Activated CD8-positive, alpha-beta memory T cell treated with anti-CD3 and anti-CD28 coated beads, Interleukin-2, amount 50 U/mL, for 1 hour (primary cell): ENCODE data around the gene HAUS8.

Source experiments
- DNase-seq: peaks from one replicate; pipeline ENCODE4 v3.0.0-alpha.2; 2020; ENCODE audit errors: extremely low read depth

HAUS8 gene

GRCh38 chr19:17075864-17076542 is 751 bp upstream of the HAUS8 start:
- DNase-seq, result no peak

GRCh38 chr19:17074634-17075034 is 618 bp downstream of the HAUS8 start:
- DNase-seq, result no peak

DNA sequence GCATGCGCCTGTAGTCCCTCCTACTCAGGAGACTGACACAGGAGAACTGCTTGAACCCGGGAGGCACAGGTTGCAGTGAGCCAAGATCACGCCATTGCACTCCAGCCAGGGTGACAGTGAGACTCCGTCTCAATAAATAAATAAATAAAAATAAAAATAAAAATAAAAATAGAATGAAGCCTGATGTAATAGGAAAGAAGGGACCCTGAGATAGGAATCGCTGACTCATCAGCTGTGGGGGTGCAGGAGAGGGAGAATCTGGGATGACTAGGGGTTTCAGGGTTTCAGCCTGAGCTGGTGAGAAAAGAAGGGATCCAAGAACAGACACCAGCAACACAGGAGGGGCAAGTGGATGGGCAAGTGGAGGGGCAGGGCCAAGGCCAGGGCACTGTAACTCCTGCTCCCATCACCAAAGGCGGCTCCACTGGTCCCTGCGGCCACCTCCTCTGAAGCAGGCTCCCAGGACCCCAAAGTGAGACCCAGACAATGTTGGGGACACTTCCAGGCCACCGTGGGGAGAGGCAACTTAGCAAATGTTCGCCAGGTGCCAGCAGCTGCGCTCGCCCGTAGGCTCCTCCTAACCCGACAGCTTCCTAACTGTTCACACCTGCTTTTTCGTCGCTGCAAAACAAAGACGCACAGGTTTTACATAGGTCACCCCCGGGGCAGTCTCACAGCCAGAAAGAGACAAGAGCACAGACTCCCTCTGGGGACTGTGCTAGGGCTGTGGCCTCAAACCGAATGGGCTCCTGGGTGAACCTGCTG is 1.2 kb downstream of the HAUS8 start:
- no peak for DNase-seq

DNA sequence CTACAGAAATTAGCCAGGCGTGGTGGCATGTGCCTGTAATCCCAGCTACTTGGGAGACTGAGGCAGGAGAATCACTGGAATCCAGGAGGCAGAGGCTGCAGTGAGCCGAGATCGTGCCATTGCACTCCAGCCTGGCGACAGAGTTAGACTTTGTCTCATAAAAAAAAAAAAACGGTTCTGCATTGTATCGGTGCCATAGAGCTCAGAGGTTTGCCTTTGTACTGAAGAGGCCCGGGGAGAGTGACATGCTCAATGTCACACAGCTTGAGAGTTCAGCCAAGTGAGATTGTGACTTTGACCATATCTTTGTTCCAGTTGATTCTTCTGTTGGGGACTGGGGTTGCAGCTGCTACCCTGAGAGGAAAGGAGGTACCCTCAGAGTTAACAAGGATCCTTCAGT is 4.3 kb downstream of the HAUS8 start:
- no peak for DNase-seq

DNA sequence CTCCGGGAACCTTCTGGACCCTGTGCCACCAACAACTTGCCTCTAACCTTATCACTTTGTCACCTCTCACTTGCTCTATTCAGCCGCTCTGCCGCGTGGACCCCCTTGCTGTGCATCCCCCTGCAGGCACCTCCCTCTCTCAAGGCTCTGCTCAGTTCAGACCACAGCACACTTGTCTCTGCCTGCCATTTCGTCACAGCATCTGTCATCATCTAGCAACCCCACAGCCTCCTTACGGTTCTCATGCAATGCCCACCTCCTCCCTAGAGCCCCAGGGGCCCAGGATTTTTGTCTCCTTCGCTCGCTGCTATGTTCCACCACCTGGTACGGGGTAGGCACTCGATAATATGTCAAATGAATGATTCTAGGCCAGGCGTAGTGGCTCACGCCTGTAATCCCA is 4.8 kb downstream of the HAUS8 start:
- no peak for DNase-seq

DNA sequence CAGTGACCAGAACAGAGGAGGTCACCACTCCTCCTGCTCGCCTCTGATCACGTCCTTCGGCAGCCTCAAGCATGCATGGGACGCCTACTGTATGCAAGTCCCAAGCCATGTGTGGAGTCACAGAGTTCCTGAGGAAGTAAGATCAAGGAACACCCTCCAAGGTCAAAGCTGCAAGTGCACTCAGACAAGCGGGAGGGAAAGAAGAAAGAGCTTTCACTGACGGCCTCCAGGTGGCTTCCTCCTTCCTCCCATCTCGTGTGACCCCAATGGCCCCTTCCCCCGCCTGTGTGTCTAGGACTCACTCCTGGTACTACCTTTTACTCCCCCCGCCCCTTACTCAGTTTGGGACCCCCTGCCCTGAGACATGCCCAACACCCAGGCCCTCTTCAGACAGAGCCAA is 6.1 kb downstream of the HAUS8 start:
- no peak for DNase-seq

GRCh38 chr19:17063428-17063827 is 11.8 kb downstream of the HAUS8 start:
- DNase-seq, result no peak

DNA sequence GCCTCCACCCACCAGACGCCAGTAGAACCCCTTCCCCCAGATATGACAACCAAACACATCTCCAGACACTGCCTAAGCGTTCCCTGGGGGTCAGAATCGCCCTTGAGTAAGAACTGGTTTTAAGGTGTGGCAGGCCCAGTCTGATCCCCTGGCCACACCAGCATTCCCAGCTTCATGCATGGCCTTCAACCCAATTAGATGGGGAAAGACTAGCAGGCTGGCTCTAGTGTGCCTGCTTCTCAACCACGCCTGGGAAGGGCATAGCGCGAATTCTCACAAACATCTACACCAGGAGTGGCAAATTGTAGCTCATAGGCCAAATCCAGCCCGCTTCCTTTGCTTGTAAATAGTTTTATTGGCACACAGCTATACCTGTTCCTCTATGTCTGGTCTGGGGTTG is 13.6 kb downstream of the HAUS8 start:
- DNase-seq, result no peak

- no peak for DNase-seq
Measured at GRCh38 chr19:17061205-17061604, 14.0 kb downstream of the HAUS8 start.

DNA sequence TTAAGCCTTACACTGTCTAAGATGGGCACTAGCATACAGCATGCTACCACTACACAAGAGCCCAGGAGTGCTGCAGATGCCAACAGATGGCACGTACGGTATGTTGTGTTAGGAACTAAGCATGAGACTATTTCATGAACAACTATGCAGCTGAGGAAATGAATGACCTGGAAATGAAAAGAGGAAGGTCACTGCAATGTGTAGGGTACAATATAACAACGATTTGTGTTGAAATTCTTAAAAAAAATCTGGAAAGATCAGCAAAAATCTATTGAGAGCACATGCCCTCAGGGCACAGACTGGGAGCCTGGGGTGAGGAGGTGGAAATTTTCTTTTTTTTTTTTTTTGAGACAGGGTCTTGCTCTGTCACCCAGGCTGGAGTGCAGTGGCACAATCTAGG is 14.4 kb downstream of the HAUS8 start:
- DNase-seq, result no peak

- DNase-seq, result no peak
Measured at GRCh38 chr19:17058236-17058635, 17.0 kb downstream of the HAUS8 start.

GRCh38 chr19:17055636-17056035 is 19.6 kb downstream of the HAUS8 start:
- DNase-seq, result no peak

DNA sequence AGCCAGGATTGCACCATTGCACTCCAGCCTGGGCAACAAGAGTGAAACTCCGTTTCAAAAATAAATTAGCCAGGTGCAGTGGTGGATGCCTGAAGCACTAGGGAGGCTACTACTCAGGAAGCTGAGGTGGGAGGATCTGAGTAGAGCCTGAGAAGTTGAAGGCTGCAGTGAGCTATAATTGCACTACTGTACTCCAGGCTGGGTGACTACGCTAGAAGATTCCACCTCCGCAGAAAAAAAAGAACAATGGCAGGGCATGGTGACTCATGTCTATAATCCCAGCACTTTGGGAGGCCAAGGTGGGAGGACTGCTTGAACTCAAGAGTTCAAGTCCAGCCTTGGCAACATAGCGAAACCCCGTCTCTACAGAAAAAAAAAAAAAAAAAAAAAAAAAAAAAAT is 20.5 kb downstream of the HAUS8 start:
- DNase-seq, result no peak

DNA sequence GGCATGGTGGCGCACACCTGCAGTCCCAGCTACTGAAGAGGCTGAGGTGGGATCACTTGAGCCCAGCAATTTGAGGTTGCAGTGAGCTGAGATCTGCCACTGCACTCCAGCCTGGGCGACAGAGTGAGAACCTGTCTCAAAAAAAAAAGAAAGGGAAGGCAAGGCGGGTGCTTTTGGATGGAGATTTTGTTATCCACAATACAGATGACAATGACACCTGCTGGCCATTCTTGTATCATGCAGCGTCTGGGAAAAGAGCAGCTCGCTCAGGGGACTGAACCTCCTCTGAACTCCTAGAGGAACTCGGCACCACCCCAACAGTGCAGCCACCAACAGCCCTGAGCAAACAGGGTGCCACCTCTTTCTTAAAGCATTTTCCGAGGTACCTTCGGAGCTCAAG is 22.8 kb downstream of the HAUS8 start:
- no peak for DNase-seq

DNA sequence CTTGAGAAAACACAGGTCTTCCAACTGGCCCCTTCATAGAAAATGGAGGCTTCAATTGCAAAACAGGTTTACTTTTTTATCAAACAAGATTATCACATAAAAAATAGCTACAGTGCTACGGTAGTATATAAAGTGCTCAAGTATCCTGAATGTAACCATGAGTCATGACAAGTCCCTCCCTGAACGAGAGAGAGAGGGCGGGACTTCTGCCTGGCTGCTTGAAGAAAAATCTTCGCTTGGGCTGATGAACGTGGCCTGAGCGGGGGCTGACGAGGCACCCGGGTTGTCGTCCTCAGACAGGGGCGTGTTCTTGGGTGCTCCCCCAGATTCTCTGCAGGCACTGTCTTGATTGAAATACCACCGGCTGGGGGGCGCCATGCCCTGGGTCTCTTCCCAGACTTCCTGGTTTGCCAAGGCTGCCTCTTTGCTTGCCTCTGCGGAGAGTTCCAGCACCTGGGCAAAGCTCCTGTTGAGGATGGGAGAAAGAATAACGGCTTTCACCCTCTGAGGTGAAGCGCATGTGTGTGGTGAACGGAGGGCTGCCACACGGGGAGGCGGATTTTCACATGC is 25.5 kb downstream of the HAUS8 start:
- DNase-seq, result no peak

- no peak for DNase-seq
Measured at GRCh38 chr19:17048885-17049453, 26.3 kb downstream of the HAUS8 start.

DNA sequence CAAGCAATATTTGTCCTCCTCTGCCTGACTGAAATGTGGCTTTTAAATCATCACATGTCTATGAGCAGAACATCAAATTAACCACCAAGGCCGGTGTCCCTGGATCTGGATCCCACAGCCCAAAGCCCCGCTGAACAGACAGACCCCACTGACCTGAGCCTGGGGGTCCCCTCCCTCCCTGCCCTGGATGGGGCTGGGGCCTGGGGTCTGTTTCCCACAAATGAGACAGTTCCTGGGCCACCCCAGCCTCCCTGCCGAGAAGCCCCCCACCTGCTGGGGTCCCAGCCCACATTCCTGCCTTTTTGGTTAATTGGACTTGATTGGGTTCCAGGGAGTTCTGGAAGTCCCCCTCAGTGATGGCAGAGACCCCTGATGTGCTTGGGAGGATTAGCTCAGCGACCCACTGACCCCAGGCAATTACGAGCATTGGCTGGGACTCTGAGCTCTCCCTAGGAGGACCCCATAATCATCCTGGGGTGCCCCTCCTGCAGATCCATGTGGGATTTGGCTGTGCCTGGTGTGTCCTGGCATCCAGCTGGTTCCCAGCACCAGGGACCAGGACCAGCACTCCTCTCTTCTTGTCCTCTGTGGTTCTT is 29.2 kb downstream of the HAUS8 start:
- no peak for DNase-seq

DNA sequence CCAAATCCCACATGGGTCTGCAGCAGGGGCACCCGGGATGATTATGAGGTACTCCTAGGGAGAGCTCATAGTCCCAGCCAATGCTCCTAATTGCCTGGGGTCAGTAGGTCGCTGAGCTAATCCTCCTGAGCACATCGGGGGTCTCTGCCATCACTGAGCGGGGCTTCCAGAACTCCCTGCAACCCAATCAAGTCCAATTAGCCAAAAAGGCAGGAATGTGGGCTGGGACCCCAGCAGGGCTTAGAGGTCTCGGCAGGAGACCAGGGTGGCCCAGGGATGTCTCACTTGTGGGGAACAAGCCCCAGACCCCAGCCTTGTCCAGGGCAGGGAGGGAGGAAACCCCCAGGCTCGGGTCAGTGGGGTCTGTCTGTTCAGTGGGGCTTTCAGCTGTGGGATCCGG is 31.5 kb downstream of the HAUS8 start:
- no peak for DNase-seq

DNA sequence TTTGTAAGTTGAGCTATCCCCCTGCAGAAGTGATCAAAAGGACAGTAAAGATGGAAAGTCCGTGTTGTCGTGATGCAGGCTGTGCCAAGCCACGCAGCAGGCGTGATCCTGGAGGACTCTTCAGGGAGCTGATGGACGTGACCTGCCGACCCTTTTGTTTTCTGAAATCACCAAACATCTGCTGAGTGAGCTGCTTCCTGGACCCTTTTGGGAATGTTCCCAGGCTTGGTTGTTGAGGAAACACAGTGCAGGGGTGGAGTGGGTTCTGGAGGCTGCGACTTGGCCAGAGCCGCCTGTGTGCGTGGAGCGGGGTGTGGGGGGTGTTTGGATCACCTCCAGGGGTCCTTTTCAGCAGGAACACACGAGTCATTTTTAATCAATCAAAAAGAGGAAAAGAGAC is 33.3 kb downstream of the HAUS8 start:
- DNase-seq, result no peak

DNA sequence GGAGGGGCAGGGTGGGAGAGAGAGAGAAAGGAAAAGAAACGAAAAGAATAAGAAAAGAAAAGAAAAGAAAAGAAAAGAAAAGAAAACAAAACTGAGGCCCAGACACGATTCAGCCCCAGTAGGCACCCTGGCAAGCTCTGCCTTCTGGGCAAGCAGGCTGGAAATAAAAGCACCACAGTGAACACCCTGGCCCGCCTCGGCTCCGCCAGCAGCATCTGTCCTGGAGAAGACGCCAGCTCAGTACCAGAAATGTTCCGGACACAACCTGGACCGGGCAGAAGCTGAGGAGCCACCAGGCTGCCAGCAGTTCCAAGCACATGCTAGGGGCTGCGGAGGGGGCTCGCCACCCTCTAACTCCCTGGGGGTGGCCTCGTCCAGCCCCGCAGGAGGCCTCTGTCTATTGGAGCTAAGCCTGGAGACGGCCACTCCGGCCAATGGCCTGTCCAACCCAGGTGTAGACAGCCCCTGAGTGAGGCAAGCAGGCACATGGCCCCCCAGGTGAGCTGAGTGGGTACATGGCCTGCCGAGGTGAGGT is 37.2 kb downstream of the HAUS8 start:
- no peak for DNase-seq

DNA sequence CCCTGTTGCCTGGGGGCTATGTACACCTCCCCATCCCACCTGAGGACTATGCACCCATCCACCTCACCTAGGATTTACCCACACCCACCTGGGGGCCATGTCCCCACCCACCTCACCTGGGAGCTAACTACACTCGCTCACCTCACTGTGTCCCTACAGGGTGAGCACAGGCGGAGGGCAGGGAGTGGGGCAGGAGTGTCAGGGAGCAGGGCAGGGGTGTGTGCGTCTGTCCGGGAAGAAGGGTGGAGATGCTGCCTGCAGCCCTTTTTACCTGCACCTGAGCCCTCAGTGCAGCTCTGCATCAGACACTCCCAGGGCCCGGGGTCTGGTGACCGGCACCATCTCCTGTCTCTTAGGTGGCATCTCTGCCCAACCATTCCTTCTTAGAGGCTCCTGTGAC is 38.1 kb downstream of the HAUS8 start:
- no peak for DNase-seq

- DNase-seq, result no peak
Measured at GRCh38 chr19:17036640-17037039, 38.6 kb downstream of the HAUS8 start.
